Keratinocyte (primary cell): Measurements from ENCODE around the gene MAST2. TPM values are rescaled to one million over a fixed set of nuclear protein-coding genes. Genes with fewer than 3 reads are reported as not detected.

Source experiments
- DNase-seq: peaks from one replicate; pipeline ENCODE4 v3.0.0-alpha.2; 2011; ENCODE audit warnings: low read depth, missing footprints, low spot score
- FAIRE-seq: peaks from 2 replicates; lab custom pipeline; 2011; peaks lifted over from hg19 to GRCh38; lab: Jason Lieb, UNC
- H2AFZ ChIP-seq: 2 replicates; pipeline ENCODE4 v1.6.0; 2012; ENCODE audit warnings: low read length, control low read depth, inconsistent platforms; ENCODE audit not compliant: control insufficient read depth
- H3K27ac ChIP-seq: 2 replicates; pipeline ENCODE4 v1.5.1; 2011; ENCODE audit warnings: low read length; ENCODE audit not compliant: control insufficient read depth, insufficient read depth
- H3K27me3 ChIP-seq: 3 replicates; pipeline ENCODE4 v1.6.0; 2011; ENCODE audit warnings: low read length; ENCODE audit not compliant: control insufficient read depth, insufficient read depth; ENCODE audit errors: extremely low read depth
- H3K36me3 ChIP-seq, 2 experiments: 2 replicates in 1 of 2; 3 replicates in 1 of 2; pipeline ENCODE4 v1.5.1; 2011; ENCODE audit warnings: low read length in 2 of 2, mild to moderate bottlenecking in 1 of 2; ENCODE audit not compliant: control insufficient read depth in 2 of 2, insufficient read depth in 2 of 2; ENCODE audit errors: extremely low read depth in 1 of 2
- H3K4me1 ChIP-seq: 3 replicates; pipeline ENCODE4 v1.5.1; 2011; ENCODE audit warnings: low read length; ENCODE audit not compliant: control insufficient read depth, insufficient read depth; ENCODE audit errors: extremely low read depth
- H3K4me2 ChIP-seq: 3 replicates; pipeline ENCODE4 v1.6.0; 2011; ENCODE audit warnings: low read depth, low read length; ENCODE audit not compliant: control insufficient read depth, insufficient read depth; ENCODE audit errors: extremely low read depth
- H3K4me3 ChIP-seq, 3 experiments: fragments of 200-600 bp in 1 of 3; sonication (generic) in 1 of 3; 2 replicates in 2 of 3; 3 replicates in 1 of 3; pipeline ENCODE4 v1.5.1; 2011 to 2016; ENCODE audit warnings: low read length in 3 of 3, mild to moderate bottlenecking in 3 of 3, control low read depth in 2 of 3, inconsistent platforms in 1 of 3, low read depth in 1 of 3, mixed read lengths in 1 of 3, mixed run types in 1 of 3, moderate library complexity in 1 of 3; ENCODE audit not compliant: control insufficient read depth in 2 of 3, insufficient read depth in 2 of 3; ENCODE audit errors: extremely low read depth in 1 of 3
- H3K79me2 ChIP-seq: 2 replicates; pipeline ENCODE4 v1.6.0; 2012; ENCODE audit warnings: low read length; ENCODE audit not compliant: control insufficient read depth, insufficient read depth
- H3K9ac ChIP-seq: 3 replicates; pipeline ENCODE4 v1.6.0; 2011; ENCODE audit warnings: low read length; ENCODE audit not compliant: control insufficient read depth, insufficient read depth; ENCODE audit errors: extremely low read depth
- H3K9me1 ChIP-seq: 3 replicates; pipeline ENCODE4 v1.6.0; 2011; ENCODE audit warnings: low read length; ENCODE audit not compliant: control insufficient read depth, insufficient read depth; ENCODE audit errors: extremely low read depth
- H3K9me3 ChIP-seq: 2 replicates; pipeline ENCODE4 v1.5.1; 2012; ENCODE audit warnings: low read depth, low read length; ENCODE audit not compliant: control insufficient read depth
- H4K20me1 ChIP-seq: 3 replicates; pipeline ENCODE4 v1.6.0; 2011; ENCODE audit warnings: low read length; ENCODE audit not compliant: control insufficient read depth, insufficient read depth; ENCODE audit errors: extremely low read depth
- CTCF ChIP-seq, 3 experiments: IDR thresholded peaks in 1 of 3; conservative IDR thresholded peaks in 1 of 3; optimal IDR thresholded peaks in 1 of 3; 2 replicates in 2 of 3; 3 replicates in 1 of 3; pipeline versions ENCODE3 to v1.5.1; 2011; ENCODE audit warnings: low read length in 3 of 3, mild to moderate bottlenecking in 3 of 3, moderate library complexity in 2 of 3, control low read depth in 1 of 3, inconsistent platforms in 1 of 3; ENCODE audit not compliant: insufficient read depth in 2 of 3; ENCODE audit errors: extremely low read depth in 1 of 3
- EZH2 ChIP-seq: IDR thresholded peaks from one replicate; pipeline ENCODE4 v1.6.1; 2012; ENCODE audit warnings: inconsistent platforms, mild to moderate bottlenecking, low read length, moderate library complexity
- dilution Hi-C: fragments of 300-500 bp; cut with MboI; formaldehyde crosslinking; loops from one replicate; pipeline ENCODE4 v1.7.0; 2020; ENCODE audit warnings: low sequenced_read_pairs; ENCODE audit not compliant: extremely low pct_ligation_motif_present
- polyA plus RNA-seq, 5 experiments: library from polyadenylated mRNA; depleted of rRNA in 3 of 5; stranded (reverse) in 3 of 5; stranded (forward) in 1 of 5; unstranded in 1 of 5; fragments of >200 nt; gene quantifications; 1 replicate in 1 of 5; 2 replicates in 3 of 5; 3 replicates in 1 of 5; pipeline versions ENCODE4 v1.2.1 to v1.2.3, GENCODE V29; 2011 to 2012; ENCODE audit warnings: missing spikeins in 2 of 5, low read depth in 1 of 5, low replicate concordance in 1 of 5

Gene MAST2
- polyA plus RNA-seq, 1 donor (not counting 4 experiments of a cell fraction or from before 2014, with no cell fraction given), result 12.2 TPM

DNA sequence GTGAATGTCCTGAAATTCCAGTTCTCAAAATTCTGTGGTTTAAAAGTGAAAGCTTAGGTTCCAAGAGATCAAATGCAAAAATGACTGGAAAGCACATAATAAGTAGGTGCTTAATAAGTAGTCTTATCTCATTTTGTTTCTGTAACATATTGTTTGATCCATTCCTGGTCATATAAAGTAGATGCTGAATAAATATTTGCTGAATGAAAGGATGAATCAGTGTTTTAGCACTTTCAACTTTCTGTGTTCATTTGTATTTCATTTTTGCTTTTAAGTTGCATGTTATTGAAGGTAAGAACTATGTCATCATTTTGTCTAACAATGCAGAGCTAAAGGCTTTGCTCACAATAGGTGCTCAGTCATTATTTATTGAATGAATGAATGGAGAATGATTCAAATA lies 6.3 kb downstream of the MAST2 start:
- TF ChIP-seq CTCF (optimal IDR thresholded peaks at IDR 0.05 in 1 of 3, IDR thresholded peaks at IDR 0.05 in 1 of 3, conservative IDR thresholded peaks at IDR 0.05 in 1 of 3; ENCODE audit: extremely low read depth in 1 of 3, insufficient read depth in 2 of 3, low read length in 3 of 3), result no peak
- TF ChIP-seq EZH2, result no peak
- DNase-seq, result no peak

GRCh38 chr1:45814776-45815175 lies 11.4 kb downstream of the MAST2 start:
- H3K27ac ChIP-seq, result no peak overlapping the region
- no peak overlapping the region for H3K4me2 ChIP-seq
- DNase-seq (no peak), FAIRE-seq (no peak)
- peaks cover 11% of the 10 kb centered on the region for H3K79me2 ChIP-seq
- dilution Hi-C loops, result no loop called here
- H3K36me3 ChIP-seq, result peaks cover 0 to 2% of the 10 kb centered on the region in 2 experiments
- H3K9ac ChIP-seq, result no peak overlapping the region
- H3K9me1 ChIP-seq, result no peaks in the 10 kb centered on the region
- H3K27me3 ChIP-seq, result no peaks in the 10 kb centered on the region
- no peaks in the 10 kb centered on the region for H4K20me1 ChIP-seq
- TF ChIP-seq CTCF (optimal IDR thresholded peaks at IDR 0.05 in 1 of 3, IDR thresholded peaks at IDR 0.05 in 1 of 3, conservative IDR thresholded peaks at IDR 0.05 in 1 of 3; ENCODE audit: extremely low read depth in 1 of 3, insufficient read depth in 2 of 3, low read length in 3 of 3) (no peak), EZH2 (no peak)
- H3K9me3 ChIP-seq, result no peaks in the 10 kb centered on the region
- no peak overlapping the region for H3K4me3 ChIP-seq
- peaks cover 5% of the 10 kb centered on the region for H3K4me1 ChIP-seq
- no peak overlapping the region for H2AFZ ChIP-seq

More for the DNA sequence above, 6.3 kb downstream of the MAST2 start:
- Histone ChIP-seq H4K20me1 (no peaks in the 10 kb centered on the region), H3K79me2 (peaks cover 15% of the 10 kb centered on the region), H3K36me3 (peaks cover 0 to 4% of the 10 kb centered on the region in 2 experiments), H3K27me3 (no peaks in the 10 kb centered on the region), H3K27ac (no peak overlapping the region), H3K9me1 (no peaks in the 10 kb centered on the region), H3K9me3 (no peaks in the 10 kb centered on the region), H3K4me2 (no peak overlapping the region), H3K9ac (no peak overlapping the region), H2AFZ (no peak overlapping the region), H3K4me1 (peaks cover under 1% of the 10 kb centered on the region), H3K4me3 (no peak overlapping the region)
- dilution Hi-C loops, result no loop called here
- no peak for FAIRE-seq
